Neutrophil (primary cell): ENCODE results near the gene OSBPL6.

Experiments
- H3K27ac ChIP-seq: fragments of 200-600 bp; sonication (generic); 2 replicates; pipeline ENCODE4 v1.5.1; 2016; ENCODE audit warnings: mild to moderate bottlenecking, moderate library complexity
- H3K27me3 ChIP-seq: fragments of 200-600 bp; sonication (generic); 2 replicates; pipeline ENCODE4 v1.6.0; 2016; ENCODE audit warnings: mild to moderate bottlenecking
- H3K36me3 ChIP-seq: fragments of 200-600 bp; sonication (generic); 2 replicates; pipeline ENCODE4 v1.5.1; 2017
- H3K4me1 ChIP-seq, 2 experiments: fragments of 200-600 bp in 1 of 2; sonication (generic) in 1 of 2; 1 replicate in 1 of 2; 2 replicates in 1 of 2; pipeline versions ENCODE4 v1.5.1 to v1.6.1; 2013 to 2016; ENCODE audit warnings: low read depth in 1 of 2, low read length in 1 of 2, mild to moderate bottlenecking in 1 of 2, moderate library complexity in 1 of 2; ENCODE audit not compliant: control insufficient read depth in 1 of 2, insufficient read depth in 1 of 2
- H3K4me3 ChIP-seq, 2 experiments: fragments of 200-600 bp in 1 of 2; sonication (generic) in 1 of 2; 1 replicate in 1 of 2; 2 replicates in 1 of 2; pipeline ENCODE4 v1.5.1; 2013 to 2016; ENCODE audit warnings: low read depth in 1 of 2, low read length in 1 of 2, mild to moderate bottlenecking in 1 of 2, moderate library complexity in 1 of 2
- H3K9me3 ChIP-seq: fragments of 200-600 bp; sonication (generic); 2 replicates; pipeline ENCODE4 v1.5.1; 2016
- TF ChIP-seq, protein P1 (sequence below): fragments of 200-600 bp; sonication (generic); IDR thresholded peaks from 2 replicates; pipeline ENCODE4 v1.5.1; 2016; ENCODE audit warnings: antibody characterized with exemption

Gene OSBPL6

DNA sequence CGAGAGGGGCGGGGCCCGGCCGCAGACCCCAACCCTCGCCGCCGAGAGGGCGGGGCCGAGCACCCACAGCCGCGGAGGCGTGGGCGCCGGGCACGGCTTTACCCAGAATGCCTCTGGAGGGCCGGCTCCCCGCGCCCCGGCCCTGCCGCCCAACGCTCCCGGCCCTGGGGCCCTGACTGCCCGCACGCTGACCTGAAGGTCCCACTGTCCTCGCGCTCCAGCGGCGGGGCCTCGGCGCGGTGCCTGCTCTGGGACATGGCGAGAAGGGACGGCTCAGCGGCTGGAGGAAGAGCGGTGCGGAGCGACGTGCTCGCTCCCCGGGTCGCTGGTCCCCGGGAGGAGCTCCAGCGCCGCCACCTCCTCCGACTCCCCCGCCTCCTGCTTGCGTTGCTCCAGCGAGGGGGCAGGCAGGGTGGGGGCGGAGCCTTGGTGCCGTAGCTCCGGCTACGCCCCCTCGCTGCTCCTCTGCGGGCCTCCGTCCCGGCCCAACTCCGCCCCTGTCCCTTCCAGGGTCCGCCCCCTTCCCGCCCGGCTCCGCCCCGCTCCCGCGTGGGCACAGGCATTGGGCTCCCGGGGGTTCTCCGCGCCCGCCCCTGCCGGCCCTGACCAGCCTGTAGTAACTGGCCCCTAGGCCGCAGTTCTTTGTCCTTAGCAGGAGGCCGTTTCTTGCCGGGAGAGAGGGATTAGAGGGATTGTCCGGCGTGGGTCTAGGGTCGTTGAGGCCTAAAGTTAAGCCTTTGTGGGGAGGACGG lies 256.6 kb downstream of the OSBPL6 start, which contains the start of the genes PJVK and PRKRA:
TSS of gene PJVK (plus strand) at position 605 of the 752 bp plus-strand sequence. CDS start 2,032 bp downstream, outside the sequence.
TSS of gene PRKRA (minus strand) at position 402 of the 752 bp plus-strand sequence. CDS start at position 257, 145 bp downstream.
- peak within 1 kb of the TSS; percentile 90 for H3K27ac ChIP-seq
- H3K4me1 ChIP-seq: peaks cover 16 to 19% of the 10 kb centered on the region in 2 experiments
- TF ChIP-seq, protein P1, sequence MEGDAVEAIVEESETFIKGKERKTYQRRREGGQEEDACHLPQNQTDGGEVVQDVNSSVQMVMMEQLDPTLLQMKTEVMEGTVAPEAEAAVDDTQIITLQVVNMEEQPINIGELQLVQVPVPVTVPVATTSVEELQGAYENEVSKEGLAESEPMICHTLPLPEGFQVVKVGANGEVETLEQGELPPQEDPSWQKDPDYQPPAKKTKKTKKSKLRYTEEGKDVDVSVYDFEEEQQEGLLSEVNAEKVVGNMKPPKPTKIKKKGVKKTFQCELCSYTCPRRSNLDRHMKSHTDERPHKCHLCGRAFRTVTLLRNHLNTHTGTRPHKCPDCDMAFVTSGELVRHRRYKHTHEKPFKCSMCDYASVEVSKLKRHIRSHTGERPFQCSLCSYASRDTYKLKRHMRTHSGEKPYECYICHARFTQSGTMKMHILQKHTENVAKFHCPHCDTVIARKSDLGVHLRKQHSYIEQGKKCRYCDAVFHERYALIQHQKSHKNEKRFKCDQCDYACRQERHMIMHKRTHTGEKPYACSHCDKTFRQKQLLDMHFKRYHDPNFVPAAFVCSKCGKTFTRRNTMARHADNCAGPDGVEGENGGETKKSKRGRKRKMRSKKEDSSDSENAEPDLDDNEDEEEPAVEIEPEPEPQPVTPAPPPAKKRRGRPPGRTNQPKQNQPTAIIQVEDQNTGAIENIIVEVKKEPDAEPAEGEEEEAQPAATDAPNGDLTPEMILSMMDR: peak; percentile 45
- H3K36me3 ChIP-seq: no peaks in the 10 kb centered on the region
- H3K27me3 ChIP-seq: no peaks in the 10 kb centered on the region
- no peaks in the 10 kb centered on the region for H3K9me3 ChIP-seq
- peak within 1 kb of the TSS; percentile 86 to 90 for H3K4me3 ChIP-seq

DNA sequence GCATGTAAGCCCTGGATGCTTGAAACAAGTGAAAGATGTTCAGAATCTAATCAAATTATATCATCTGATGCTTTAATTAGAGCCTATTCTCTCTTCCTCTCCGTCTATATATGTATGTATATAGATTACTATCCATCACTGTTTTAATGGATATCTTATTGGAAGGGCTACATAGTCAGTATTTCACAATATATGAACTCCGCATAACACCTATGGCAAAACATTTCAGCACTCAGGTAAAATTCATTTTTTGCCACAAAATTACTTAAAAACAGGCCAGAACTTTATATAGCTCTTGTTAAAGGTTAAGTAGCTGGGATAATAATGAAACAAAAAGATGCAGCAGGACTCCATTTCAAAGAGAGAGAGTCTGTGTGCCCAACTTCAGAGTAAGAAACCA lies 258.0 kb downstream of the OSBPL6 start:
- Histone ChIP-seq H3K4me1 (peaks cover 16 to 19% of the 10 kb centered on the region in 2 experiments), H3K36me3 (no peaks in the 10 kb centered on the region), H3K27me3 (no peaks in the 10 kb centered on the region), H3K4me3 (no peak overlapping the region), H3K9me3 (no peaks in the 10 kb centered on the region), H3K27ac (no peak overlapping the region)
- TF ChIP-seq, protein P1: no peak
